HG03439 (cell line): ENCODE data around the gene RPL13A.

ENCODE experiments used
- ATAC-seq: cut with Tn5 transposase; IDR thresholded peaks from one replicate; pipeline ENCODE4 v1.9.1; 2021; ENCODE audit warnings: mild to moderate bottlenecking, moderate library complexity; ENCODE audit not compliant: unreplicated experiment

Gene RPL13A

DNA sequence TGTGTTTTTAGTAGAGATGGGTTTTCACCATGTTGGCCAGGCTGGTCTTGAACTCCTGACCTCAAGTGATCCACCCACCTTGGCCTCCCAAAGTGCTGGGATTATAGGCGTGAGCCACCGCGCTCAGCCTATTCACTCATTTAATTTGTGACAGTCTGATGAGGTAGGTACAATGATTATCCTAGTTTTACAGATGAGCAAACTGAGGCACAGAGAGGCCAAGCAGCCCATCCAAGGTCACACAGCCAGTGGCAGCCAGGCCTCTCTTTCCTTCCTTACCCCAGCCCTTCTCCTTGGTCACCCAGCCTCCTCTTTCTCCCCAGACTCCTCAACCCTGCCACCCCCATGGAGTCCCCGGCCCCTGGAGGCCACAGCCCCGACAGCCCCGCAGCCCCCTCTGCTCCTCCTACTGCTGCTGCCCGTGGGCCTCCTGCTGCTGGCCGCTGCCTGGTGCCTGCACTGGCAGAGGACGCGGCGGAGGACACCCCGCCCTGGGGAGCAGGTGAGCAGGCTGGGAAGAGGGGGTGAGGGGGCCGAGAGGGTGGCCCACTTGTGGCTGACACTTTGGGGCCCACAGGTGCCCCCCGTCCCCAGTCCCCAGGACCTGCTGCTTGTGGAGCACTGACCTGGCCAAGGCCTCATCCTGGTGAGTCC, 7.3 kb upstream of the RPL13A start:
- ATAC-seq = no peak

DNA sequence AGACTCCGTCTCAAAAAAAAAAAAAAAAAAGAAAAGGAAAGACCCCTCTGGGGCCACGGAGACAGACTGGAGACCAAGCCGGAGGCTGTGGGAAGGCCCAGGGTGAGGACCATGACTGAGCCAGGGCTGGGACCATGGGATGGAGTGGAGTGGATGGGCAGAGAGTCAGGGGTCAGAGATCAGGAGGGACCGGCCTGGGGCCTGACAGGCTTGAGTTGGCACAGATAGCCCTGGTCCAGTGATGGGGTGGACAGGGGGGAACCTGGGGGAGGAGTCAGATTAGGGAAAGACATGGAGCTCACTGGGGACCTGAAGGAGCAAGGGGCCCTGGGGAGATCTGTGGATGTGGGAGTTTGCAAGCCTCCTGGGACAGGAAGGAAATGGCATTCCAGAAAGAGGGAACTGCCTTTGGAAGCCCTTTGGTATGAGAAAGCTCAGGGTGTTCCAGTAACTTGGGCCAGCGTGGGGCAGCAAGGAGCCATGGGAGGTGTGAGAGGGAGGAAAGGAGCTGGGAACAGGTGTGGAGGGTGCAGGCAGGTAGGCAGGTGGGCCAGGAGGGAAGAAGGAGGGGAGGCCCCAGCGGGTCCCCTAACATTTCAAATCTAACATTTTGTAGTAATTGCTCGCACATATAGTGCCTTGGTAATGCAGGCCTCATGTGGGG, 6.3 kb upstream of the RPL13A start:
- ATAC-seq = no peak

DNA sequence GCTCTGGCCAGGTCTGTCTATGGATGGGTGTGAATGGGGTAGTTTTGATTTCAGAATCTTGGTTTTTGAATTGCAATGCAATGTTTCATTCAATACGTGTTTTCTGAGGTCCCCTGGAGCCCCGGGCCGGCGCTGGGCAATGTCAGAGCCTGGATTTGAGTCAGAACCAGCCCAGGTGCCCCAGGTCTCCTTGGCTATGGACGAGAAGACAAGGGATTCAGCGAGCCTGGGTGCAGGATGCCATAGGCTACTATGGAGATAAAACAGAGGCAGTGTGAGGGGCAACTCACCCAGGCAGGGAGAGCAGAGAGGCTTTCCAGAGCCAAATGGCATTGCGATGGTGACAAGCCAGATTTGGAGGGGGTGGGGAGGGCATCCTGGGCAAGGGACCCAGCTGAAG, 1.2 kb upstream of the RPL13A start:
- no peak for ATAC-seq

DNA sequence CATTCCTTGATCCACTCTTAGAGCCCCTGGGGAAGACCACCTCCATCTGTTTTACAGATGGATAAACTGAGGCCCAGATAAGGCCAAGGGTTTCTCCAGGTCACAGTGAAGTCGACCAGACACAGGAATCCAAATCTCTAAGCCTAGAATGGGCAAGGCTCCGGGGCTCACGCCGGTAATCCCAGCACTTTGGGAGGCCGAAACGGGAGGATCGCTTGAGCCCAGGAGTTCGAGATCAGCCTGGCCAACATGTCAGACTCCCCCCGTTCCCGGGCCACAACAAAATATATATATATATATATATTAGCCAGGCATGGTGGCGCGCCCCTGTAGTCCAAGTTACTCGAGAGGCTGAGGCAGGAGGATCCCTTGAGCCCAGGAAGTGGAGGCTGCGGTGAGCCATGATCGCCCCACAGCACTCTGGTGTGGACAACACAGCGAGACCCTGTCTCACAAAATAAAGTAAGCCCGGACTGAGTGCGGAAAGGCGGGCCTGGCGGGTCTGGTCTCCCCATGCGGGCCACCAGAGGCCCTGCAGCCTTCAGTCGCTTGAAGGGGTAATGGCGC, 615 bp upstream of the RPL13A start:
- ATAC-seq = no peak

DNA sequence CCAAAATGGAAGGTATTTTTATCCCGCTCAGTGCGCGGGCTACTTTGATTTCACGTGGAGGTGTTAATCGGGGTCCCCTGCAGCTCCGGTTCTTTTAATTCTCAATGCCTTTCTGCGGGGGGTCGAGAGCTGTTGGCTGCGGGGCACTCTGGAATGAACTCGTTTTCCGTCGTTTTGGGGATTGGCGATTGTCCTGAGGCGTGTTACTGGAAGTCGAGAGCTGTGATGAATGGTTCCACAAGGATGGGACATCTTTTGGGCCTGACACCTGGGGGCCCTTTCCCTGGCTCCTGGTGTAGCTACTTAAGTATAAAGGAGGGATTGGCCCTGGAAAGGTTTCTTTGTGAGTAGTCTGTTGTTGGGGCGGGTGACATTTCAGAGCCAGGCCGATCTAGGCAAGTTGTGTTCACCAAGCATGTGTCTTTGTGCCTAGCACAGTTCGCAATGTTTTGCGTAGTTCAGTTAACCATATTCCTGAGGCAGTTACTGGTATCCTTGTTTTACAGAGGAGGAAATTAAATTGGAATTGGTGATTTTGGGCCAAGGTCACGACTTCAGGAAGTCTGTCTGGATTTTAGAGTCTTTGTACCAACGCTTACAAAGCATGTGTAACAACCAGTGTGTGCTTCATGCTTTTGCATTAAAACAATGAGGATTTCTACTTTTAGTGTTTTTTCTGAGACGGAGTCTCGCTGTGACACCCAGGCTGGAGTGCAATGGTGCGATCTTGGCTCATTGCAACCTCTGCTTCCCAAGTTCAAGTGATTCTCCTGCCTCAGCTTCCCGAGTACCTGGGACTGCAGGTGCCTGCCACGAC, 846 bp downstream of the RPL13A start:
- ATAC-seq = no peak

DNA sequence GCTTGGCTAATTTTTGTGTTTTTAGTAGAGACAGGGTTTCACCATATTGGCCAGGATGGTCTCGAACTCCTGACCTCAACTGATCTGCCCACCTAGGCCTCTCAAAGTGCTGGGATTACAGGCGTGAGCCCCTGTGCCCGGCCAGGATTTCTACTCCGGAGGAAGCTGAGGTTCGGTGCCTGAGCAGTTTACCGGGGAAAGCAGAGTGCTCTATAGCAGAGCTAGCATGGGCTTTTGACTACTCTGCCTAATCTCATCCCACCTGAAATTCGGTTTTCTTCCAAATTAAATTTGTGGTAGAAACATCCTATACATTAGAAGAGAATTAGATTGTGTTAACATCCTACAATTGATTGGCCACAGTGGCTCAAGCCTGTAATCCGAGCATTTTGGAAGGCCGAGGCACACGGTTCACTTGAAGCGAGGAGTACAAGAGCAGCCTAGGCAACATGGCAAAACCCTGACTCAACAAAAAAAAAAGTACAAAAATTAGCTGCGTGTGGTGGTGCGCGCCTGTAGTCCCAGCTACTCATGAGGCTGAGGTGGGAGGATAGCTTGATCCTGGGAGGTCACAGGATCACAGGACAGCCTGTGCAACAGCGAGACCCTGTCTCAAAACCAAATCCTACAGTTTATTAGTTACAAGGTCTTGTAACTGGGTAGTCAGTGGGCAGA, 1.6 kb downstream of the RPL13A start:
- ATAC-seq = no peak

DNA sequence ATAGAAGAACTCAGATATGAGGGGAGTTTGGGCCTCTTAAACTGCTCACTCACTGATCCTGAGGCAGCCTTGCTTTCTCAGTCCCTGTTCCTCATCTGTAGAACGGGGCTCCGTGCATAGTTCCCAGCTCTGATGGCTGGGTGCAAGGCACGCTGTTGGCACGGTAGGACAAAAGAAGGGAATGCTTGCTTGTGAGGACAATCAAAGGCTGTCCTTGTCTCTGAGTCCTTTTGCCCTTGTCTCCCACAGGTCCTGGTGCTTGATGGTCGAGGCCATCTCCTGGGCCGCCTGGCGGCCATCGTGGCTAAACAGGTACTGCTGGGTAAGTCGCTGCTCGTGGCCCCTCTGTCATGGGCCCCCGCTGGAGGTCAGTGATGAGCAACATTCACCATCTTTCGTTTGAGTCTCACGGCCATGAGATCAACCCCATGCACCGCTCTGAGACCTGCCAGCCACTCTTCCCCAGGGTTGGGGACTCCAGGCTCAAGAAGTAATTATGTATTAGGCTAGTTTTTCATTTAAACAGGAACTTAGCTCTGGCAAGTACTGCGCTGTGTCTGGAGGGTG, 2.3 kb downstream of the RPL13A start:
- ATAC-seq = no peak

DNA sequence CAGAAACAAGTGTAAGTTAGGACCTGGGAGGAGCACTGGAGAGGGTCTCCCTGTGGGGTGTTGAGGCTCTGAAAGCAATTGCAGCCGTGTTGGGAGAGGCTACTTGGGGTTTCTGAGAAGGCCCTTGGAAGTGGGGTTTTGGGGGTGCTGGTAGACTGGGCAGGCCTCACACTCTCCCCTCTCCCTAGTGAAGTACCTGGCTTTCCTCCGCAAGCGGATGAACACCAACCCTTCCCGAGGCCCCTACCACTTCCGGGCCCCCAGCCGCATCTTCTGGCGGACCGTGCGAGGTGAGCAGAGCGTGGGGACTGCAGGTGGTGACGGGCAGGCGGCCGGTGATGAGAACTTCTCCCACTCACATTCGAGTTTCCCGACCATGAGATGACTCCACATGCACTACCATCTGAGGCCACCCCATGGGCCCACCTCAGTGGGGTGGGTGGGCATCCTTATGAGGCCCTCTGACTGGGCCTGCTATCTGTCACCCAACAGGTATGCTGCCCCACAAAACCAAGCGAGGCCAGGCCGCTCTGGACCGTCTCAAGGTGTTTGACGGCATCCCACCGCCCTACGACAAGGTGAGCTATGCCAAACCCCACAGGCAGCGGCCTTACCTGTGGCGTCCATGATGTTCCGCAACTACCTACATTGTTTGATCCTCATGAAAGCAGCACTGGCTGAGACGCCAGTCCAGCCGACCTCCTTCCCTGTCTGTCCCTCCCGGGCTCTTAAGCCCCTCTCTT, 3.0 kb downstream of the RPL13A start:
- no peak for ATAC-seq

DNA sequence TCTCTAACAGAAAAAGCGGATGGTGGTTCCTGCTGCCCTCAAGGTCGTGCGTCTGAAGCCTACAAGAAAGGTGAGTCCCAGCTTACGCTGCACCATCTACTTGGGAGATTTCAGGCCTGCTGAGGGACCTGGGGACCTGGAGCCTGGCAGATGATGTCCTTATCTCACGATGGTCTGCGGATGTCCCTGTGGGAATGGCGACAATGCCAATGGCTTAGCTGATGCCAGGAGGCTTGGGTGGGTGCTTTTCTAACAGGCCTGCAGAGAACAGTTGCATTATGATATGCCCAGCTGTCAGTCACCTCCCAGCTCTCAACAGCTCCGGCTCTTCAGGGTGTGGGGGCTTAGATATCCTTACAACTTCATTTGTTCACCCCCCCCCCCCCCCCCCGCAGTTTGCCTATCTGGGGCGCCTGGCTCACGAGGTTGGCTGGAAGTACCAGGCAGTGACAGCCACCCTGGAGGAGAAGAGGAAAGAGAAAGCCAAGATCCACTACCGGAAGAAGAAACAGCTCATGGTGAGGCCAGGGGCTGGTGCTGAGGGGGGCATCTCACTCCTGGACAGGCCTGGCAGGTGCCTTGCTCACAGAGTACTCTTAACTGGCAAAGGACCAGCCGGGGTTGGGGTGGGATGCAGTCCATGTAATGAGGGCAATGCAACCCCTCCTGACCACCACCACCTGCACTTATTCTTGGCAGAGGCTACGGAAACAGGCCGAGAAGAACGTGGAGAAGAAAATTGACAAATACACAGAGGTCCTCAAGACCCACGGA, 3.8 kb downstream of the RPL13A start:
- ATAC-seq = no peak

DNA sequence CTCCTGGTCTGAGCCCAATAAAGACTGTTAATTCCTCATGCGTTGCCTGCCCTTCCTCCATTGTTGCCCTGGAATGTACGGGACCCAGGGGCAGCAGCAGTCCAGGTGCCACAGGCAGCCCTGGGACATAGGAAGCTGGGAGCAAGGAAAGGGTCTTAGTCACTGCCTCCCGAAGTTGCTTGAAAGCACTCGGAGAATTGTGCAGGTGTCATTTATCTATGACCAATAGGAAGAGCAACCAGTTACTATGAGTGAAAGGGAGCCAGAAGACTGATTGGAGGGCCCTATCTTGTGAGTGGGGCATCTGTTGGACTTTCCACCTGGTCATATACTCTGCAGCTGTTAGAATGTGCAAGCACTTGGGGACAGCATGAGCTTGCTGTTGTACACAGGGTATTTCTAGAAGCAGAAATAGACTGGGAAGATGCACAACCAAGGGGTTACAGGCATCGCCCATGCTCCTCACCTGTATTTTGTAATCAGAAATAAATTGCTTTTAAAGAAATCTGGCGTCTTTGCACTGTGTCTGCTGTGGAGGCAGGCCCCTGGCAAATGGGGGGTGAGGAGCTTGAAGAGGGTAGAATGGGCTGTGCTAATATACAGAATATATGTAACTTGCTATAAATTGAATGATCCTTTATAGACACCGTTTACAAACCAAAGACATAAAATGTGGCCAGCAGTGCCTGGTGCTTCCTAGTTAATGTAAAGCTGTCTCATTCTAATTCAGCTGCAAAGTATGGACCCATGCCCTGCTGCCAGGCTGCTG, 4.6 kb downstream of the RPL13A start:
- no peak for ATAC-seq

DNA sequence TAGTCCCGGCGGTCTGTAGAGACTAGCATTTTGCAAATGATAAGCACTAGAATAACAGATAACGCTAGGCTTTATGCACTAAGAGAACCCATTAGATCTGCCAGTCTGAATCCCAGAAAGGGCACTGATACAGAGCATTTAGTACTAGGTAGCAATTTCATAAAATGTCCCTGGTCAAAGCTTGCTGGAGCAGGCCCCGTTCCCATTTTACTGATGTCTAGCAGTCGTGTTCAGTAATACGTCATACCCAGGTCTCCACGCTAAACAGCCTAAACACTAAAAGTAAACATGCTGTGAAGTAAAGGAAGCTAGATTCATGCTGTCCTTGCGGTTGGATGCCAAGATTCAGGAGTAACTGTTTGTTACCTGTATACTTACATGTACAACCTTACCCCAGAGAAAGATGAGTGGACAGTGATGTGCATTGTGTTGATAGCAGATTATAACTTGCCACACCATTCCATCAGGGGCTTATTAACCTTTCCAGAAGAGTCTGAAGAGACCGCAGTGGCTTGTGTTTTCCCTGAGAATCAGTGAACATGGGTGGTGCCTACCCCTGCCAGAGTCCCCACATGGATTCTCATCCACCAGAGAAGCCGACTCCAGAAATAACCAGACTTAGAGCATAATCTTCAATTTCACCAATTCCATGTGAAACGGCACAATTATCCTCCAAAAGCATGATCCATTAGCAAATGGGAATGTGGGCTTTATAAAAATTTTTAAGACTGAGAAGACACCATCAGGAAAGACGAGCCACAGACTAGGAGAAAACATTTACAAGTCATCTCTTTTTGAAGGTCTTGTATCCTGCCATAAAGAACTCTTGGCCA, 5.4 kb downstream of the RPL13A start:
- ATAC-seq = no peak

DNA sequence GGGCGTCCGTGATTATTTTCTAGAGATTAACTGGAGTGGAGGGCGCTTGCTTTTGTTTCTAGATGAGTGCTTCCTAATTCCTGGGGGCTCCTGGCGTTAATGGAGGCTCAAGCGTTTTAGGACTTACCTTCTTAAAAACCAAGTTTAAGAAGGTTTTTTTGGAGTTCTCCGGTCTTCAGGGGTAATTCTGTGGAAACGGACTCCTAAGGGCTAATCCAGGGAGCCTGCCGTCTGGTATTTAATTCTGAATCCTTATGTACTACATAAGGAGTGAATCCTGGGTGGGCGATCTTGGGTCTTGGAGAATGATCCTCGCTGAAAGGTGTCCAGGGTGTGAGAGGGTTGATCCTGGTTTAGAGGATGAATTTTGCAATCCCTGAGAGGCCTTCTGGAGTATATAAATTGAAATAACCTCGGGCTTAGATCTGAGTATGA, 9.2 kb downstream of the RPL13A start:
- ATAC-seq = no peak

DNA sequence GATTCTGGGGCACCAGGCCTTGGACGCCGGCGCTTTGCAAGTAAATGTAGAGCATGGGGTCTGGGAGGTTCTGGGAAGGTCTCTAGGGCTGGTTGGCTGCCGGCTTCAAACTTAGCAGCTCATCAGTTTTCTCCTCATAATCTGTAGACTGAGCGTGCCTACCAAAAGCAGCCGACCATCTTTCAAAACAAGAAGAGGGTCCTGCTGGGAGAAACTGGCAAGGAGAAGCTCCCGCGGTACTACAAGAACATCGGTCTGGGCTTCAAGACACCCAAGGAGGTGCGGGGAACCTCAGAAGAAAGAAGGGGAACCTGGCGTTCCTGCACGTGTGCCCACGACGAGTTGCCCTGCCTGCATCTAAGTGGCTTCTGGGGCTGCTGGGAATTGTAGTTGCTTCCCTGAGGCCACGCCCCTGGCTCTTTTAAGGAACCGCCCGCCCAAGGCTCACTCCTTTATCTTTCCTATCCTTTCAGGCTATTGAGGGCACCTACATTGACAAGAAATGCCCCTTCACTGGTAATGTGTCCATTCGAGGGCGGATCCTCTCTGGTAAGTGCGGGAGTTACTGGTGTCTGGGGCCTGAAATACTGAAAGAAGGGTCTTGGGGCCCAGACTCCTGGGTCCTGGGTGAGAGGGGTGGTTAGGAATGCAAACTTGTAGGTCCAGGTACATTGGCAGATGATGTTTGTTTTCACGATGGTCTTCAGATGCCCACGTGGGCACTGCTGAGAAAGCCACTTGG, 9.8 kb downstream of the RPL13A start:
- no peak for ATAC-seq

DNA sequence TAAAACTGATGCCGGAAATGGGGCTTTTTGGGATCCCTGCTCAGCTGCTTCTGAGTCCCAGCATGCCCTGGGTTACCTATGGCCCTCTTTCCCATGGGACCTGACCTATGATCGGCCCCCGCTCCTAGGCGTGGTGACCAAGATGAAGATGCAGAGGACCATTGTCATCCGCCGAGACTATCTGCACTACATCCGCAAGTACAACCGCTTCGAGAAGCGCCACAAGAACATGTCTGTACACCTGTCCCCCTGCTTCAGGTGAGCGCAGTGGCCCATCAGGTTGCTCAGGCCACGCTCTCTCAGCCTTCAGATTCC, 10.3 kb downstream of the RPL13A start:
- no peak for ATAC-seq

DNA sequence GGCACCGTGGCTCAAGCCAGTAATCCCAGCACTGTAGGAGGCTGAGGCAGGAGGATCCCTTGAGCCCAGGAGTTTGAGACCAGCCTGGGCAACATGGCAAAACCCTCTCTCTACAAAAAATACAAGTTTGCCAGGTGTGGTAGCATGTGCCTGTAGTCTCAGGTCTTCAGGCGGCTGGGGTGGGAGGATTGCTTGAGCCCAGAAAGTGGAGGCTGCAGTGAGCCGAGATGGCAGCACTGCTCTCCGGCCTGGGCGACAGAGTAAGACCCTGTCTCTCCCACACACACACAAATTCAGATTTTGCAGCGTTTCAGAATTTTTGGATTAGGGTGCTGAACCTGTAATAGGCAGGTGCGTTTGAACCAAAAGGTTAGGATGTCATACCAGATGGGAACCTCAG, 11.1 kb downstream of the RPL13A start:
- ATAC-seq = no peak

DNA sequence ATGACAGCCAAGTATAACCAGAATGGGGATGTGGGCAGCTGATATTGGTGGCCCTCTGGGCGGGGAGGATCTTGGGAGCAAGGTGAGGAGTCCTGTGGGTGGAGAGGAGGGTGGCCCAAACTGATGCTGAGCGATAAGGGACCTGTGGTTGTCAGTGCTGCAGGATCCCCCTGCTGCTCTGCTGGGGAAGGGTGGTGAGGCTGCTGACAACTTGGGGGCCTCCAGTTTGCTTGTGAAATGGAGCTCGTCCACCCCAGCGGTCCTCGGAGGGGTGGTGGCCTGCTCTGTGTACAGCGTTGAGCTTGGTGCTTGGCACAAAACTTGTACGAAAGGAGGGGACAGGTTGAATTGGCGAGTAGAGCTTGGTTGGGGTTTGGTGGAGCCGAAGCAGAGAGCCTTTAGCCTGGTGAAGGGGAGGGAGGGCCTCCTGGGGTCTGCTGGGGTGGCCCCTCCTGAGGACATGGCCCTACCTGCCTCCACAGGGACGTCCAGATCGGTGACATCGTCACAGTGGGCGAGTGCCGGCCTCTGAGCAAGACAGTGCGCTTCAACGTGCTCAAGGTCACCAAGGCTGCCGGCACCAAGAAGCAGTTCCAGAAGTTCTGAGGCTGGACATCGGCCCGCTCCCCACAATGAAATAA, 11.7 kb downstream of the RPL13A start:
- no peak for ATAC-seq
